Measurements from ENCODE around the gene PHC3. TPM values are rescaled to one million over a fixed set of nuclear protein-coding genes. Genes with fewer than 3 reads are reported as not detected.

Gene PHC3
- total and polyA plus RNA-seq, 2 of the 13 experiments (the other 11 are each of a cell fraction or from before 2014, with no cell fraction given) = 24.1 to 49.0 TPM

DNA sequence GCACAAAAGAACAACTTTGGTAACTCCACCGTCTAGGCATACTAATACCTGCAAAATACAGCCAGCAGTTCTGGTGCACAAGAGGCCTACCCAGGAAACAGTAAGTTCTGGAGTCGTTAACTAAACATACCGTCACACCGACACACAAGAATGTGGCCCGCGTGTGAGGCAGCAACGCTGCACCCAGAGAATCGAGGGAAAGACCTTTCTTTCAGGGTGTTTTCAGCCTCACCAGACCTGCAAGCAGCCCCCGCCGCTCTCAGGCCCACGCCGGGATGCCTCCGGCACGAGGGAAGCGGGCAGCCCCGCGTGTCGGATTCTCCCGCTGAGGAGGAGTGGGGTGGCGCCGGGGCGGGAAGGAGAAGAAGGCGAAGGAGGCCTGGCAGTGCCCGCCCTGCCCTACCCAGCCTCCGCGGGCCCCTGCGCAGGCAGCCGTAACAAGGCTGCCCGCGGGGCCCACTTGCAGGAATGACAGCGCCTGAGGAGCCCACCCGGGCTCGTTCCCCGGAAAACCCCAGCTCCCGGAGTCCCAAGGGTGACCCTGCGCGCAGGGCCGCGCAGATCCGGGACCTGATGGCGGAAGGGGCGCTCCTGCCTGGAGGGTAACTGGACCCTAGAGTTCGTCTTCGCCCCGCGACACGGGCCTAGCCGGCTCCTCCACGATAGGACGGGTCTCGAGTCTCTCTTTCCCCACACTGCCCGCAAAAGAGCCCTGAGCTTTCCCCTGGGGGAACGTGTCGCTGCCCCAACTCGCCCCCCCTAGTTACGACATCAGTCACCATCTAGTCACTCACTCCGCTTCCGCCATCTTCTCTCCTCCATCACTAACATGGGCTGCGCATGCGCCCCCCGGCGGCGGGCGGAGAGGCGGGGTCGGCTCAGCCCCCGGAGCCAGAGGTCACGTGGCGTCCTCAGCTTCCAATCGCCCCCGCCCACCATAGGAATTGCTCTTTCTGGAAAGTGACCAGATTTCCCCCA is at the start of gene PHC3 (continued):
- TF ChIP-seq, protein P1, sequence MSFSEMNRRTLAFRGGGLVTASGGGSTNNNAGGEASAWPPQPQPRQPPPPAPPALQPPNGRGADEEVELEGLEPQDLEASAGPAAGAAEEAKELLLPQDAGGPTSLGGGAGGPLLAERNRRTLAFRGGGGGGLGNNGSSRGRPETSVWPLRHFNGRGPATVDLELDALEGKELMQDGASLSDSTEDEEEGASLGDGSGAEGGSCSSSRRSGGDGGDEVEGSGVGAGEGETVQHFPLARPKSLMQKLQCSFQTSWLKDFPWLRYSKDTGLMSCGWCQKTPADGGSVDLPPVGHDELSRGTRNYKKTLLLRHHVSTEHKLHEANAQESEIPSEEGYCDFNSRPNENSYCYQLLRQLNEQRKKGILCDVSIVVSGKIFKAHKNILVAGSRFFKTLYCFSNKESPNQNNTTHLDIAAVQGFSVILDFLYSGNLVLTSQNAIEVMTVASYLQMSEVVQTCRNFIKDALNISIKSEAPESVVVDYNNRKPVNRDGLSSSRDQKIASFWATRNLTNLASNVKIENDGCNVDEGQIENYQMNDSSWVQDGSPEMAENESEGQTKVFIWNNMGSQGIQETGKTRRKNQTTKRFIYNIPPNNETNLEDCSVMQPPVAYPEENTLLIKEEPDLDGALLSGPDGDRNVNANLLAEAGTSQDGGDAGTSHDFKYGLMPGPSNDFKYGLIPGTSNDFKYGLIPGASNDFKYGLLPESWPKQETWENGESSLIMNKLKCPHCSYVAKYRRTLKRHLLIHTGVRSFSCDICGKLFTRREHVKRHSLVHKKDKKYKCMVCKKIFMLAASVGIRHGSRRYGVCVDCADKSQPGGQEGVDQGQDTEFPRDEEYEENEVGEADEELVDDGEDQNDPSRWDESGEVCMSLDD (CRISPR knock-in tag; IDR thresholded peaks at IDR 0.05; ENCODE audit: borderline replicate concordance) = no peak
- TF ChIP-seq, protein P2, sequence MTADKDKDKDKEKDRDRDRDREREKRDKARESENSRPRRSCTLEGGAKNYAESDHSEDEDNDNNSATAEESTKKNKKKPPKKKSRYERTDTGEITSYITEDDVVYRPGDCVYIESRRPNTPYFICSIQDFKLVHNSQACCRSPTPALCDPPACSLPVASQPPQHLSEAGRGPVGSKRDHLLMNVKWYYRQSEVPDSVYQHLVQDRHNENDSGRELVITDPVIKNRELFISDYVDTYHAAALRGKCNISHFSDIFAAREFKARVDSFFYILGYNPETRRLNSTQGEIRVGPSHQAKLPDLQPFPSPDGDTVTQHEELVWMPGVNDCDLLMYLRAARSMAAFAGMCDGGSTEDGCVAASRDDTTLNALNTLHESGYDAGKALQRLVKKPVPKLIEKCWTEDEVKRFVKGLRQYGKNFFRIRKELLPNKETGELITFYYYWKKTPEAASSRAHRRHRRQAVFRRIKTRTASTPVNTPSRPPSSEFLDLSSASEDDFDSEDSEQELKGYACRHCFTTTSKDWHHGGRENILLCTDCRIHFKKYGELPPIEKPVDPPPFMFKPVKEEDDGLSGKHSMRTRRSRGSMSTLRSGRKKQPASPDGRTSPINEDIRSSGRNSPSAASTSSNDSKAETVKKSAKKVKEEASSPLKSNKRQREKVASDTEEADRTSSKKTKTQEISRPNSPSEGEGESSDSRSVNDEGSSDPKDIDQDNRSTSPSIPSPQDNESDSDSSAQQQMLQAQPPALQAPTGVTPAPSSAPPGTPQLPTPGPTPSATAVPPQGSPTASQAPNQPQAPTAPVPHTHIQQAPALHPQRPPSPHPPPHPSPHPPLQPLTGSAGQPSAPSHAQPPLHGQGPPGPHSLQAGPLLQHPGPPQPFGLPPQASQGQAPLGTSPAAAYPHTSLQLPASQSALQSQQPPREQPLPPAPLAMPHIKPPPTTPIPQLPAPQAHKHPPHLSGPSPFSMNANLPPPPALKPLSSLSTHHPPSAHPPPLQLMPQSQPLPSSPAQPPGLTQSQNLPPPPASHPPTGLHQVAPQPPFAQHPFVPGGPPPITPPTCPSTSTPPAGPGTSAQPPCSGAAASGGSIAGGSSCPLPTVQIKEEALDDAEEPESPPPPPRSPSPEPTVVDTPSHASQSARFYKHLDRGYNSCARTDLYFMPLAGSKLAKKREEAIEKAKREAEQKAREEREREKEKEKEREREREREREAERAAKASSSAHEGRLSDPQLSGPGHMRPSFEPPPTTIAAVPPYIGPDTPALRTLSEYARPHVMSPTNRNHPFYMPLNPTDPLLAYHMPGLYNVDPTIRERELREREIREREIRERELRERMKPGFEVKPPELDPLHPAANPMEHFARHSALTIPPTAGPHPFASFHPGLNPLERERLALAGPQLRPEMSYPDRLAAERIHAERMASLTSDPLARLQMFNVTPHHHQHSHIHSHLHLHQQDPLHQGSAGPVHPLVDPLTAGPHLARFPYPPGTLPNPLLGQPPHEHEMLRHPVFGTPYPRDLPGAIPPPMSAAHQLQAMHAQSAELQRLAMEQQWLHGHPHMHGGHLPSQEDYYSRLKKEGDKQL (CRISPR knock-in tag; IDR thresholded peaks at IDR 0.05; ENCODE audit: low read depth) = no peak
- TF ChIP-seq ZNF552 (CRISPR knock-in tag; IDR thresholded peaks at IDR 0.05; ENCODE audit: borderline replicate concordance) = no peak
- TF ChIP-seq EED (CRISPR knock-in tag; IDR thresholded peaks at IDR 0.05) = peak; percentile 77; the same call in 1 of the 2 replicates
- no peak for TF ChIP-seq ZFP82 (CRISPR knock-in tag; IDR thresholded peaks at IDR 0.05; ENCODE audit: borderline replicate concordance)
- TF ChIP-seq, protein P3, sequence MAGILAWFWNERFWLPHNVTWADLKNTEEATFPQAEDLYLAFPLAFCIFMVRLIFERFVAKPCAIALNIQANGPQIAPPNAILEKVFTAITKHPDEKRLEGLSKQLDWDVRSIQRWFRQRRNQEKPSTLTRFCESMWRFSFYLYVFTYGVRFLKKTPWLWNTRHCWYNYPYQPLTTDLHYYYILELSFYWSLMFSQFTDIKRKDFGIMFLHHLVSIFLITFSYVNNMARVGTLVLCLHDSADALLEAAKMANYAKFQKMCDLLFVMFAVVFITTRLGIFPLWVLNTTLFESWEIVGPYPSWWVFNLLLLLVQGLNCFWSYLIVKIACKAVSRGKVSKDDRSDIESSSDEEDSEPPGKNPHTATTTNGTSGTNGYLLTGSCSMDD (CRISPR knock-in tag; IDR thresholded peaks at IDR 0.05) = no peak
- peak; percentile 54 for TF ChIP-seq GATAD1 (CRISPR knock-in tag; IDR thresholded peaks at IDR 0.05)
- TF ChIP-seq ZNF136 (CRISPR knock-in tag; IDR thresholded peaks at IDR 0.05; ENCODE audit: low read depth) = no peak
- TF ChIP-seq, protein P4, sequence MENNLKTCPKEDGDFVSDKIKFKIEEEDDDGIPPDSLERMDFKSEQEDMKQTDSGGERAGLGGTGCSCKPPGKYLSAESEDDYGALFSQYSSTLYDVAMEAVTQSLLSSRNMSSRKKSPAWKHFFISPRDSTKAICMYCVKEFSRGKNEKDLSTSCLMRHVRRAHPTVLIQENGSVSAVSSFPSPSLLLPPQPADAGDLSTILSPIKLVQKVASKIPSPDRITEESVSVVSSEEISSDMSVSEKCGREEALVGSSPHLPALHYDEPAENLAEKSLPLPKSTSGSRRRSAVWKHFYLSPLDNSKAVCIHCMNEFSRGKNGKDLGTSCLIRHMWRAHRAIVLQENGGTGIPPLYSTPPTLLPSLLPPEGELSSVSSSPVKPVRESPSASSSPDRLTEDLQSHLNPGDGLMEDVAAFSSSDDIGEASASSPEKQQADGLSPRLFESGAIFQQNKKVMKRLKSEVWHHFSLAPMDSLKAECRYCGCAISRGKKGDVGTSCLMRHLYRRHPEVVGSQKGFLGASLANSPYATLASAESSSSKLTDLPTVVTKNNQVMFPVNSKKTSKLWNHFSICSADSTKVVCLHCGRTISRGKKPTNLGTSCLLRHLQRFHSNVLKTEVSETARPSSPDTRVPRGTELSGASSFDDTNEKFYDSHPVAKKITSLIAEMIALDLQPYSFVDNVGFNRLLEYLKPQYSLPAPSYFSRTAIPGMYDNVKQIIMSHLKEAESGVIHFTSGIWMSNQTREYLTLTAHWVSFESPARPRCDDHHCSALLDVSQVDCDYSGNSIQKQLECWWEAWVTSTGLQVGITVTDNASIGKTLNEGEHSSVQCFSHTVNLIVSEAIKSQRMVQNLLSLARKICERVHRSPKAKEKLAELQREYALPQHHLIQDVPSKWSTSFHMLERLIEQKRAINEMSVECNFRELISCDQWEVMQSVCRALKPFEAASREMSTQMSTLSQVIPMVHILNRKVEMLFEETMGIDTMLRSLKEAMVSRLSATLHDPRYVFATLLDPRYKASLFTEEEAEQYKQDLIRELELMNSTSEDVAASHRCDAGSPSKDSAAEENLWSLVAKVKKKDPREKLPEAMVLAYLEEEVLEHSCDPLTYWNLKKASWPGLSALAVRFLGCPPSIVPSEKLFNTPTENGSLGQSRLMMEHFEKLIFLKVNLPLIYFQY (CRISPR knock-in tag; IDR thresholded peaks at IDR 0.05; ENCODE audit: borderline replicate concordance) = no peak
- TF ChIP-seq ZNF619 (CRISPR knock-in tag; IDR thresholded peaks at IDR 0.05) = 0 out of 2 replicates have a peak, but pooled peaks have one; percentile 66
- TF ChIP-seq EZH2 (conservative IDR thresholded peaks at IDR 0.05; ENCODE audit: low read depth, low read length) = no peak
- TF ChIP-seq SALL2 (CRISPR knock-in tag; IDR thresholded peaks at IDR 0.05) = no peak
- TF ChIP-seq NRL (CRISPR knock-in tag; IDR thresholded peaks at IDR 0.05; ENCODE audit: borderline replicate concordance) = no peak
- TF ChIP-seq ZNF841 (CRISPR knock-in tag; IDR thresholded peaks at IDR 0.05; ENCODE audit: borderline replicate concordance) = peak; percentile 62; the same call in 1 of the 2 replicates
